ENCODE results near the gene CTU1. TPM values are rescaled to one million over a fixed set of nuclear protein-coding genes. Genes with fewer than 3 reads are reported as not detected.
A peak's percentile ranks its signal among the peaks of the same experiment; 100 is the strongest.

CTU1 gene
- total and polyA plus RNA-seq, 4 donors = 2.5 to 9.8 (median 3.8) TPM

DNA sequence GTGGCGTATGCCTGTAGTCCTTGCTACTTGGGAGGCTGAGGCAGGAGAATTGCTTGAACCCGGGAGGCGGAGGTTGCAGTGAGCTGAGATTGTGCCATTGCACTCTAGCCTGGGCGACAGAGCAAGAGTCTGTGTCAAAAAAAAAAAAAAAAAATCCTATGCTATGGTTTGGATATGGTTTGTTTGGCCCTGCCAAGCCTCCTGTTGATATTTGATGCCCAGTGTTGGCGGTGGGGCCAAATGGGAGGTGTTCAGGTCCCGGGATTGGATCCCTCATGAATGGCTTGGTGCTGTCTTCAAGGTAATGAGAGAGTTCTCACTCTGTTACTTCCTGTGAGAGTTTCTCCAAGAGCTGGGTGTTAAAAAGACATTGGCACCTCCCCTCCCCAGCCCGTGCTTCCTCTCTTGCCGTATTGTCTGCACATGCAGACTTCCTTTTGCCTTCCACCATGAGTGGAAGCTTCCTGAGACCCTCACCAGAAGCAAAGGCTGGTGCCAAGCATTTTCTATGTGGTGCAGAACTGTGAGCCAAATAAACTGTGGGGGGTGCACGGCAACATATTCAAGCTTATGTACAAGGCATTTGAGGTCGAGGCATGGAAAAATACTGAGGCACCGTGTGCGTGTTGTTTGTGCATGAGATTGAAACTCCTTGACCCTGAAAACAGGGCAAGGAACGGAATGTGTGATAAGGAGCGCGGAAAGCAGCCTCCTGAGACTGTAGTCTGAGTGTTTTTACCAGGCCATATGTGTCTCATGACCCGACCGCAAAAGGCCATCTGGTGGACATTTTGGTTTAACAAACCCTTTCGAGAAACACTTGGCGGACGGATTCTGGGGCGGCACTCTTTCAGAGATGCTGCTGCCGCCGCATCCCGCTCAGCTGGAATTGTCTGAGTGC is 23.8 kb upstream of the CTU1 start:
- Histone ChIP-seq H3K4me3 (no peak overlapping the region), H3K27ac (ENCODE audit: low read depth in 1 of 2, low read length in 1 of 2) (peak overlapping the region in 1 of 2 donors; percentile 85), H3K4me1 (ENCODE audit: control insufficient read depth in 5 of 5, insufficient read depth in 5 of 5, low read length in 5 of 5) (peaks cover 0 to 25% (median 17%) of the 10 kb centered on the region in 5 donors), H3K9me3 (ENCODE audit: control insufficient read depth in 4 of 4, insufficient read depth in 3 of 4, low read length in 3 of 4) (no peaks in the 10 kb centered on the region), H3K36me3 (ENCODE audit: control insufficient read depth in 4 of 4, insufficient read depth in 4 of 4, low read length in 4 of 4) (no peaks in the 10 kb centered on the region), H3K27me3 (ENCODE audit: control insufficient read depth in 3 of 3, insufficient read depth in 3 of 3, low read length in 2 of 3) (no peaks in the 10 kb centered on the region), H3K9ac (ENCODE audit: insufficient read depth in 1 of 2, low read length in 2 of 2) (no peak overlapping the region)
- 30 to 46% methylated on average over 24 of the region's 24 CpGs for WGBS, 2 donors
- ATAC-seq (ENCODE audit: insufficient read depth, low FRiP score) (no peak), DNase-seq (peak; percentile 65 to 77 (median 69))
- TF ChIP-seq, protein P1, sequence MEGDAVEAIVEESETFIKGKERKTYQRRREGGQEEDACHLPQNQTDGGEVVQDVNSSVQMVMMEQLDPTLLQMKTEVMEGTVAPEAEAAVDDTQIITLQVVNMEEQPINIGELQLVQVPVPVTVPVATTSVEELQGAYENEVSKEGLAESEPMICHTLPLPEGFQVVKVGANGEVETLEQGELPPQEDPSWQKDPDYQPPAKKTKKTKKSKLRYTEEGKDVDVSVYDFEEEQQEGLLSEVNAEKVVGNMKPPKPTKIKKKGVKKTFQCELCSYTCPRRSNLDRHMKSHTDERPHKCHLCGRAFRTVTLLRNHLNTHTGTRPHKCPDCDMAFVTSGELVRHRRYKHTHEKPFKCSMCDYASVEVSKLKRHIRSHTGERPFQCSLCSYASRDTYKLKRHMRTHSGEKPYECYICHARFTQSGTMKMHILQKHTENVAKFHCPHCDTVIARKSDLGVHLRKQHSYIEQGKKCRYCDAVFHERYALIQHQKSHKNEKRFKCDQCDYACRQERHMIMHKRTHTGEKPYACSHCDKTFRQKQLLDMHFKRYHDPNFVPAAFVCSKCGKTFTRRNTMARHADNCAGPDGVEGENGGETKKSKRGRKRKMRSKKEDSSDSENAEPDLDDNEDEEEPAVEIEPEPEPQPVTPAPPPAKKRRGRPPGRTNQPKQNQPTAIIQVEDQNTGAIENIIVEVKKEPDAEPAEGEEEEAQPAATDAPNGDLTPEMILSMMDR (IDR thresholded peaks at IDR 0.05; ENCODE audit: control extremely low read depth, extremely low read depth) = no peak

DNA sequence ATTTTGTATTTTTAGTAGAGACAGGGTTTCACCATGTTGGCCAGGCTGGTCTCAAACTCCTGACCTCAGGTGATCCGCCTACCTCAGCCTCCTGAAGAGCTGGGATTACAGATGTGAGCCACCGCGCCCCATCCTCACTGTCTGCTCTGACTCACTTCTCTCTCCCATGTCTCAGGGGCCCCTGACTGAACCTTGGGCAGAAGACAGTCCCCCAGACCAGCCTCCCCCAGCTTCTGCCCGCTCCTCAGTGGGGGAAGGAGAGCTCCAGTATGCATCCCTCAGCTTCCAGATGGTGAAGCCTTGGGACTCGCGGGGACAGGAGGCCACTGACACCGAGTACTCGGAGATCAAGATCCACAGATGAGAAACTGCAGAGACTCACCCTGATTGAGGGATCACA is 21.5 kb upstream of the CTU1 start:
- ATAC-seq (ENCODE audit: insufficient read depth, low FRiP score) = no peak
- H3K9ac ChIP-seq (ENCODE audit: insufficient read depth in 1 of 2, low read length in 2 of 2) = no peak overlapping the region
- peaks cover 0 to 28% (median 17%) of the 10 kb centered on the region in 5 donors for H3K4me1 ChIP-seq (ENCODE audit: control insufficient read depth in 5 of 5, insufficient read depth in 5 of 5, low read length in 5 of 5)
- no peaks in the 10 kb centered on the region for H3K27me3 ChIP-seq (ENCODE audit: control insufficient read depth in 3 of 3, insufficient read depth in 3 of 3, low read length in 2 of 3)
- TF ChIP-seq, protein P1 (IDR thresholded peaks at IDR 0.05; ENCODE audit: control extremely low read depth, extremely low read depth) = no peak
- H3K9me3 ChIP-seq (ENCODE audit: control insufficient read depth in 4 of 4, insufficient read depth in 3 of 4, low read length in 3 of 4) = no peaks in the 10 kb centered on the region
- 91 to 95% methylated on average over 8 of the region's 8 CpGs for WGBS, 2 donors
- no peak overlapping the region for H3K27ac ChIP-seq (ENCODE audit: low read depth in 1 of 2, low read length in 1 of 2)
- no peak for DNase-seq
- H3K4me3 ChIP-seq = no peak overlapping the region
- H3K36me3 ChIP-seq (ENCODE audit: control insufficient read depth in 4 of 4, insufficient read depth in 4 of 4, low read length in 4 of 4) = no peaks in the 10 kb centered on the region

DNA sequence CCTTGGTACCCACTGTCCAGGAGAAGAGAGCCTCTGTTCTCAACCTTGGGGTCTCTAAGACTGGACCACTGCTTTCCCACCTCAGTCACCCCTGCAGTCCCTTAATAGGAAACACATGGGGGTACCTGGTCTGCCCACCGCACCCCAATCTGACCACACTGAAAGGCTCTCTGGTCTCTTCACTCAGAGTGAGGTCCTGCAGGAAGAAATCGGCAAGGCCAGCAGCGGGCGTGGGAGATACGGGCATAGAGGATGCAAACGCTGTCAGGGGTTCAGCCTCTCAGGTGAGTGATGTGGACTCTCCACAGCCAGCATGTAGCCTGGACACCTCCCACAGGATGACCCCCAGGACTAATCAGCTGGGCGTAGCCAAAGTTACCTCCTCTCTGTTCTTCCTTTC is 20.0 kb upstream of the CTU1 start:
- H3K4me1 ChIP-seq (ENCODE audit: control insufficient read depth in 5 of 5, insufficient read depth in 5 of 5, low read length in 5 of 5) = peaks cover 0 to 28% (median 17%) of the 10 kb centered on the region in 5 donors
- H3K36me3 ChIP-seq (ENCODE audit: control insufficient read depth in 4 of 4, insufficient read depth in 4 of 4, low read length in 4 of 4) = no peaks in the 10 kb centered on the region
- H3K27ac ChIP-seq (ENCODE audit: low read depth in 1 of 2, low read length in 1 of 2) = peak overlapping the region in 1 of 2 donors; percentile 22
- 87 to 90% methylated on average over 7 of the region's 7 CpGs for WGBS, 2 donors
- H3K4me3 ChIP-seq = no peak overlapping the region
- no peak overlapping the region for H3K9ac ChIP-seq (ENCODE audit: insufficient read depth in 1 of 2, low read length in 2 of 2)
- no peak for ATAC-seq (ENCODE audit: insufficient read depth, low FRiP score)
- DNase-seq = no peak
- H3K27me3 ChIP-seq (ENCODE audit: control insufficient read depth in 3 of 3, insufficient read depth in 3 of 3, low read length in 2 of 3) = no peaks in the 10 kb centered on the region
- TF ChIP-seq, protein P1 (IDR thresholded peaks at IDR 0.05; ENCODE audit: control extremely low read depth, extremely low read depth) = no peak
- no peaks in the 10 kb centered on the region for H3K9me3 ChIP-seq (ENCODE audit: control insufficient read depth in 4 of 4, insufficient read depth in 3 of 4, low read length in 3 of 4)
